H1 (cell line): Measurements from ENCODE around the gene ALG14. TPM values are rescaled to one million over a fixed set of nuclear protein-coding genes. Genes with fewer than 3 reads are reported as not detected.

Experiments
- CTCF ChIA-PET: fragments of 300-600 bp; sonication (Branson Sonifier 250); formaldehyde crosslinking; loops from one replicate; lab custom pipeline; 2021; ENCODE audit not compliant: partially characterized antibody; lab: Charles Lee
- POLR2A ChIA-PET: fragments of 300-600 bp; sonication (Branson Sonifier 250); formaldehyde crosslinking; loops from one replicate; lab custom pipeline; 2021; ENCODE audit warnings: inconsistent platforms; ENCODE audit not compliant: partially characterized antibody; lab: Charles Lee
- DNase-seq, 2 experiments: peaks; one replicate each; pipeline versions ENCODE4 v3.0.0 to v3.0.0-alpha.2; 2010 to 2022; ENCODE audit warnings: low spot score in 2 of 2, low read depth in 1 of 2, mixed read lengths in 1 of 2
- FAIRE-seq: peaks from 2 replicates; lab custom pipeline; 2011; peaks lifted over from hg19 to GRCh38; lab: Jason Lieb, UNC
- H2AFZ ChIP-seq: 2 replicates; pipeline ENCODE4 v1.8.1; 2012; ENCODE audit warnings: low read length, inconsistent platforms
- H2AK5ac ChIP-seq: 2 replicates; pipeline ENCODE4 v1.6.1; 2013; ENCODE audit warnings: low read depth, low read length
- H2BK120ac ChIP-seq: replicated peaks from 2 replicates; pipeline ENCODE3; 2013; ENCODE audit warnings: low read depth, low read length, inconsistent platforms
- H2BK12ac ChIP-seq: 2 replicates; pipeline ENCODE4 v1.6.1; 2013; ENCODE audit warnings: low read depth, low read length
- H2BK15ac ChIP-seq: 2 replicates; pipeline ENCODE4 v1.6.1; 2013; ENCODE audit warnings: low read length
- H2BK20ac ChIP-seq: 2 replicates; pipeline ENCODE4 v1.6.1; 2013; ENCODE audit warnings: low read length
- H2BK5ac ChIP-seq: 2 replicates; pipeline ENCODE4 v1.6.1; 2013; ENCODE audit warnings: low read depth, low read length
- H3K14ac ChIP-seq: 2 replicates; pipeline ENCODE4 v1.6.1; 2013; ENCODE audit warnings: inconsistent platforms; ENCODE audit not compliant: insufficient read length
- H3K18ac ChIP-seq: 2 replicates; pipeline ENCODE4 v1.6.1; 2013; ENCODE audit warnings: low read length; ENCODE audit errors: extremely low read depth
- H3K23ac ChIP-seq: 2 replicates; pipeline ENCODE4 v1.6.1; 2013; ENCODE audit warnings: inconsistent platforms; ENCODE audit not compliant: insufficient read length
- H3K23me2 ChIP-seq: 2 replicates; pipeline ENCODE4 v1.6.1; 2013; ENCODE audit warnings: low read depth, low read length
- H3K27ac ChIP-seq: 2 replicates; pipeline ENCODE4 v1.6.1; 2011; ENCODE audit warnings: low read depth, low read length, inconsistent platforms
- H3K27me3 ChIP-seq, 4 experiments: replicated peaks in 1 of 4; 1 replicate in 1 of 4; 2 replicates in 3 of 4; pipeline versions ENCODE4 v1.6.1 to v1.8.1; 2011 to 2013; ENCODE audit warnings: low read length in 3 of 4, mild to moderate bottlenecking in 3 of 4, inconsistent platforms in 2 of 4, mixed read lengths in 2 of 4, moderate library complexity in 1 of 4; ENCODE audit not compliant: control insufficient read depth in 3 of 4, insufficient read depth in 3 of 4; ENCODE audit errors: extremely low read depth in 1 of 4
- H3K36me3 ChIP-seq, 4 experiments: 2 replicates each; pipeline versions ENCODE4 v1.6.1 to v1.8.1; 2011 to 2013; ENCODE audit warnings: mild to moderate bottlenecking in 4 of 4, low read length in 3 of 4, moderate library complexity in 2 of 4, control low read depth in 1 of 4, inconsistent platforms in 1 of 4; ENCODE audit not compliant: insufficient read depth in 4 of 4, control insufficient read depth in 2 of 4
- H3K4ac ChIP-seq: replicated peaks from 2 replicates; pipeline ENCODE3; 2013; ENCODE audit warnings: low read length, low read depth, mixed read lengths, inconsistent platforms; ENCODE audit not compliant: insufficient read length
- H3K4me1 ChIP-seq, 4 experiments: replicated peaks in 1 of 4; 1 replicate in 1 of 4; 2 replicates in 3 of 4; pipeline versions ENCODE4 v1.6.1 to v1.8.1; 2011 to 2013; ENCODE audit warnings: low read length in 3 of 4, inconsistent platforms in 2 of 4, mixed read lengths in 1 of 4; ENCODE audit not compliant: insufficient read depth in 4 of 4, control insufficient read depth in 3 of 4
- H3K4me2 ChIP-seq, 2 experiments: 2 replicates each; pipeline versions ENCODE4 v1.6.1 to v1.8.1; 2011 to 2013; ENCODE audit warnings: low read depth in 2 of 2, low read length in 2 of 2, control low read depth in 1 of 2, inconsistent platforms in 1 of 2, mild to moderate bottlenecking in 1 of 2; ENCODE audit not compliant: insufficient read depth in 1 of 2
- H3K4me3 ChIP-seq, 4 experiments: fragments of 200-600, 300-600 bp in 1 of 4; sonication (generic), shearing (Covaris generic), sonication (Bioruptor Twin) in 1 of 4; 2 replicates each; pipeline versions ENCODE4 v1.5.1 to v1.8.1; 2011 to 2016; ENCODE audit warnings: low read length in 4 of 4, low read depth in 3 of 4, control low read depth in 2 of 4, inconsistent platforms in 2 of 4, mild to moderate bottlenecking in 2 of 4, mixed read lengths in 1 of 4, moderate library complexity in 1 of 4; ENCODE audit not compliant: insufficient read depth in 2 of 4; ENCODE audit errors: extremely low read depth in 1 of 4
- H3K56ac ChIP-seq: replicated peaks from 2 replicates; pipeline ENCODE3; 2013; ENCODE audit warnings: low read depth, mild to moderate bottlenecking, mixed read lengths, low read length, inconsistent platforms; ENCODE audit not compliant: insufficient read length
- H3K79me1 ChIP-seq: 2 replicates; pipeline ENCODE4 v1.6.1; 2013; ENCODE audit warnings: low read depth, low read length, control low read depth
- H3K79me2 ChIP-seq, 2 experiments: 2 replicates each; pipeline versions ENCODE4 v1.6.1 to v1.8.1; 2012 to 2013; ENCODE audit warnings: low read length in 2 of 2, mild to moderate bottlenecking in 2 of 2, inconsistent platforms in 1 of 2; ENCODE audit not compliant: insufficient read depth in 2 of 2, control insufficient read depth in 1 of 2
- H3K9ac ChIP-seq, 4 experiments: replicated peaks in 1 of 4; 1 replicate in 1 of 4; 2 replicates in 3 of 4; pipeline versions ENCODE4 v1.6.1 to v1.8.1; 2011 to 2013; ENCODE audit warnings: low read depth in 3 of 4, low read length in 3 of 4, control low read depth in 2 of 4, mild to moderate bottlenecking in 2 of 4, moderate library complexity in 2 of 4, inconsistent platforms in 1 of 4; ENCODE audit errors: extremely low read depth in 1 of 4
- H3K9me3 ChIP-seq, 2 experiments: 2 replicates each; pipeline versions ENCODE4 v1.6.1 to v1.8.1; 2012 to 2013; ENCODE audit warnings: mild to moderate bottlenecking in 2 of 2, moderate library complexity in 2 of 2, control low read depth in 1 of 2, inconsistent platforms in 1 of 2, low read depth in 1 of 2, low read length in 1 of 2, mixed read lengths in 1 of 2; ENCODE audit not compliant: insufficient read depth in 2 of 2
- H4K20me1 ChIP-seq, 2 experiments: replicated peaks in 1 of 2; 2 replicates each; pipeline versions ENCODE3 to v1.8.1; 2011 to 2013; ENCODE audit warnings: inconsistent platforms in 2 of 2, low read length in 2 of 2, mild to moderate bottlenecking in 1 of 2; ENCODE audit not compliant: insufficient read depth in 2 of 2, control insufficient read depth in 1 of 2
- H4K5ac ChIP-seq: 2 replicates; pipeline ENCODE4 v1.6.1; 2013; ENCODE audit warnings: low read length, low read depth, mixed read lengths, inconsistent platforms; ENCODE audit not compliant: insufficient read length
- H4K8ac ChIP-seq: 2 replicates; pipeline ENCODE4 v1.8.0; 2013; ENCODE audit warnings: mild to moderate bottlenecking, moderate library complexity, low read length, inconsistent platforms; ENCODE audit not compliant: insufficient read depth; ENCODE audit errors: extremely low read depth
- H4K91ac ChIP-seq: replicated peaks from 2 replicates; pipeline ENCODE3; 2013; ENCODE audit warnings: low read length, mixed read lengths, inconsistent platforms; ENCODE audit not compliant: insufficient read length
- ASH2L ChIP-seq: fragments of 200-600, 300-600 bp; sonication (generic); IDR thresholded peaks from one replicate; pipeline ENCODE4 v1.7.1; 2017; ENCODE audit warnings: low read length
- E2F6 ChIP-seq: IDR thresholded peaks from 2 replicates; pipeline ENCODE4 v1.6.1; 2012; ENCODE audit warnings: inconsistent platforms
- GTF2F1 ChIP-seq: IDR thresholded peaks from 2 replicates; pipeline ENCODE4 v1.6.1; 2012; ENCODE audit warnings: low read depth, low read length, improper control_type of control experiment, borderline replicate concordance
- KDM4A ChIP-seq: IDR thresholded peaks from one replicate; pipeline ENCODE4 v1.7.1; 2012; ENCODE audit warnings: low read depth, mild to moderate bottlenecking, moderate library complexity, low read length, inconsistent platforms; ENCODE audit not compliant: severe bottlenecking
- MAX ChIP-seq: IDR thresholded peaks from 2 replicates; pipeline ENCODE4 v1.6.1; 2012; ENCODE audit warnings: inconsistent platforms
- NRF1 ChIP-seq: IDR thresholded peaks from 2 replicates; pipeline ENCODE4 v1.6.1; 2011; ENCODE audit warnings: mild to moderate bottlenecking, low read depth, low read length, improper control_type of control experiment
- PHF8 ChIP-seq: fragments of 200-600 bp; sonication (generic); conservative IDR thresholded peaks from 2 replicates; pipeline ENCODE4 v1.7.1; 2012; ENCODE audit warnings: low read depth, mild to moderate bottlenecking, inconsistent platforms, low read length, moderate library complexity
- POLR2AphosphoS5 ChIP-seq: IDR thresholded peaks from 2 replicates; pipeline ENCODE4 v1.6.1; 2011; ENCODE audit warnings: low read depth, low read length
- POU5F1 ChIP-seq: IDR thresholded peaks from 2 replicates; pipeline ENCODE4 v1.6.1; 2011; ENCODE audit warnings: low read depth, mild to moderate bottlenecking, low read length, moderate library complexity
- TCF12 ChIP-seq: IDR thresholded peaks from 2 replicates; pipeline ENCODE4 v1.6.1; 2011; ENCODE audit warnings: low read depth, mild to moderate bottlenecking, low read length
- WGBS, 2 experiments: shearing (Covaris generic) in 1 of 2; methylation state at CpG; one replicate each; pipeline versions ENCODE4 v1.1.6 to v1.1.7; 2013 to 2015; ENCODE audit warnings: low lambda C conversion rate in 2 of 2, mixed read lengths in 2 of 2, inconsistent platforms in 1 of 2, low coverage in 1 of 2, missing lambda C conversion rate in 1 of 2; ENCODE audit not compliant: insufficient replicate concordance in 2 of 2, insufficient coverage in 1 of 2, insufficient read length in 1 of 2; ENCODE audit errors: extremely low coverage in 1 of 2, missing lambda C conversion rate in 1 of 2; 5-methylcytosine and 5-hydroxymethylcytosine counted together
- polyA plus RNA-seq, 7 experiments: library from polyadenylated mRNA; depleted of rRNA in 3 of 7; stranded (reverse) in 5 of 7; unstranded in 2 of 7; fragments of >200 nt in 5 of 7; fragments of 200-250 nt in 2 of 7; gene quantifications; 1 replicate in 5 of 7; 2 replicates in 1 of 7; 4 replicates in 1 of 7; pipeline versions ENCODE4 v1.2.1 to v1.2.3, GENCODE V29; 2011 to 2013; ENCODE audit warnings: missing spikeins in 2 of 7, mixed read lengths in 2 of 7
- total RNA-seq: library from RNA; stranded (reverse); fragmentation: NEBNext Ultra II Directional; extraction: Animal tissue kit (Norgen Biotek cat#: 25700); gene quantifications from 2 replicates; pipeline ENCODE4 v1.2.1, GENCODE V29; 2021

Gene ALG14
- total and polyA plus RNA-seq, 2 of the 8 experiments (the other 6 are each of a cell fraction or from before 2014, with no cell fraction given) = 0.95 to 1.3 TPM

- Histone ChIP-seq H4K8ac (peak overlapping the region; percentile 76; the same call in 1 of the 2 replicates), H4K20me1 (peaks cover 18 to 22% of the 10 kb centered on the region in 2 experiments), H3K27ac (peak overlapping the region; percentile 96), H3K4me2 (peak overlapping the region; percentile 76 to 85), H3K14ac (no peak overlapping the region), H4K91ac (peak overlapping the region; percentile 98), H2BK12ac (peak overlapping the region; percentile 40; the same call in 1 of the 2 replicates), H2BK15ac (no peak overlapping the region), H2AK5ac (no peak overlapping the region), H3K23me2 (peaks cover 7% of the 10 kb centered on the region), H2AFZ (peak overlapping the region; percentile 66; the same call in 1 of the 2 replicates), H3K79me1 (peaks cover 8% of the 10 kb centered on the region), H3K23ac (no peak overlapping the region), H3K4me3 (peak overlapping the region; percentile 44 to 98 (median 64)), H3K4ac (no peak overlapping the region), H3K79me2 (peaks cover 24 to 65% of the 10 kb centered on the region in 2 experiments), H3K36me3 (peaks cover 0 to 11% (median 0%) of the 10 kb centered on the region in 4 experiments; a peak in 1 of 8 replicates), H3K9ac (peak overlapping the region; percentile 72 to 87 (median 76)), H3K56ac (peak overlapping the region; percentile 65), H3K27me3 (no peaks in the 10 kb centered on the region), H3K4me1 (peaks cover 4 to 20% (median 14%) of the 10 kb centered on the region in 4 experiments; a peak in 6 of 7 replicates), H2BK120ac (peak overlapping the region; percentile 98), H2BK20ac (no peak overlapping the region), H3K18ac (peak overlapping the region; percentile 80), H4K5ac (peak overlapping the region; percentile 64), H3K9me3 (no peaks in the 10 kb centered on the region), H2BK5ac (peak overlapping the region; percentile 94)
- POLR2A ChIA-PET = interaction anchor here (0.5 to 2.5 kb wide), 24 partner anchors 8 to 376 kb away, joined by 3 to 18 read pairs (median 3); no protein-coding TSS in a partner anchor
- FAIRE-seq (no peak), DNase-seq (peak in 1 of 2 experiments; percentile 23)
- CTCF ChIA-PET = interaction anchor here (0.6 to 1.8 kb wide), 6 partner anchors 35 to 113 kb away, joined by 3 to 7 read pairs (median 3); no protein-coding TSS in a partner anchor
- 7% methylated on average over 40 of the region's 40 CpGs; no CpG with 5 or more reads in 1 of the 2 experiments for WGBS, 2 experiments
- TF ChIP-seq GTF2F1 (no peak), POU5F1 (no peak), MAX (peak; percentile 29; the same call in 1 of the 2 replicates), E2F6 (peak; percentile 38; the same call in 1 of the 2 replicates), TCF12 (0 out of 2 replicates have a peak, but pooled peaks have one; percentile 32), KDM4A (peak; percentile 1), POLR2AphosphoS5 (peak; percentile 58; the same call in 1 of the 2 replicates), ASH2L (peak; percentile 76), PHF8 (peak; percentile 62), NRF1 (no peak)
Observed at GRCh38 chr1:94927405-94928175, 145.2 kb downstream of the ALG14 start.
